ENCODE data around the gene LAMB2. TPM values are rescaled to one million over a fixed set of nuclear protein-coding genes. Genes with fewer than 3 reads are reported as not detected.

Gene LAMB2
- polyA plus RNA-seq, 3 donors: 90.5 to 300 (median 195) TPM

- 92 to 94% (median 93%) methylated on average over 21 of the region's 21 CpGs for WGBS, 3 donors
- no peak overlapping the region for H3K27ac ChIP-seq (ENCODE audit: low read depth, low read length)
Measured at GRCh38 chr3:49162751-49163419, 30.0 kb upstream of the LAMB2 start.

DNA sequence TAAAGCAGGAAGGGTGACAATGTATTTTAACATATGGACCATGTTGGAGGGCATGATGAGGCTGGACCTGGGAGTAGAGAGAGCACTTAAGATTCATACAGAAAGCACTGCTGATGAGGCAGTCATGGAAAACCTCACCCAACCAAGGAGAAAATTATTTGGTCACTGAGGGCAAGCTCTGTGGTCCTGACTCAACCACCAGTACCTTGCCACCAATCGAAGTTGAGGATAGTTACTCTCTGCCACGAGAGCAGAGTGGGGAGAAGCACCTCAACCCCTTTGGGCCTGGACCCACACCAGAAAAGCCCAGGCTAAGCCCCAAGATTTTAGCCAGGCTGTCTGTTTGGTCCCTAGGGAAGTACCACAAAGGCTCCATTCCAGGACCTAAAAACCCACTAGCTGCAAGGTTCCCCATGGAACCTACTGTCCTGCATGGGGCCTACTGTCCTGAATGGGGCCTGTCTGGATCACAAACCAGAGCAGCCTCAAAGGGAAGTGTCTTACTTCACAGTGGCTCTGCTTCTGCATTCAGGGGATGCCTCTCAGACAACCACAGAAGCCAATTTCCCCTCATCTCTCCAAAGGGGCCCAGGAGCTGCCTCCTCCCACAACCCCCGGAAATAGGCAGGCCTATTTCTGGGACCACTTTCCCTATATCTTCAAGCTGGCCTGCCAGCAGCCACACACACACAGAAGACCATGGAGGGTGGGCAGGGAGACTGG, 29.1 kb upstream of the LAMB2 start:
- H3K27ac ChIP-seq (ENCODE audit: low read depth, low read length): no peak overlapping the region
- 60 to 89% (median 69%) methylated on average over 3 of the region's 3 CpGs for WGBS, 3 donors

- no peak overlapping the region for H3K27ac ChIP-seq (ENCODE audit: low read depth, low read length)
- 96 to 98% (median 98%) methylated on average over 2 of the region's 2 CpGs for WGBS, 3 donors
Measured at GRCh38 chr3:49161197-49161596, 28.3 kb upstream of the LAMB2 start.

DNA sequence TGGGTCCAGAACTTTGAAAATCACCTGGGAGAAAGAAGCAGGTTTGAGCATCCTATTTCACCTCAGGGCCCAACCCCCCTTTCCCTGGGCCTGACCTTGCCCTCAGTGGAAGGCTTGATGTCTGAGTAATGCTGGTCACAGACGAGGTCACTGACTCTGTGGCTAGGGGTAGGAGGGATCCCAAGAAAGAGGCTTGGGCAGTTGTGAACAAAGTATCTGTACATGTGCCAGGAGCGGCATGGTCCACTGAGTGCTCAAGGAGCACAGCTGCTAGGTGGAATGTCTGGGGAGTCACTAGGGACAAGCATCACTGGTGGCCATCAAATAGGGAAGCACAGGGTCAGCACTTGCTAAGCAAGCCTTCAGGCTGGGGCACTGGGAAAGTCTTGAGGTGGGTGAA, 25.9 kb upstream of the LAMB2 start:
- H3K27ac ChIP-seq (ENCODE audit: low read depth, low read length): no peak overlapping the region
- 72 to 76% (median 76%) methylated on average over 2 of the region's 2 CpGs for WGBS, 3 donors

- WGBS, 3 donors: 56 to 69% (median 66%) methylated on average over 5 of the region's 5 CpGs
Measured at GRCh38 chr3:49158103-49158709, 25.4 kb upstream of the LAMB2 start.

DNA sequence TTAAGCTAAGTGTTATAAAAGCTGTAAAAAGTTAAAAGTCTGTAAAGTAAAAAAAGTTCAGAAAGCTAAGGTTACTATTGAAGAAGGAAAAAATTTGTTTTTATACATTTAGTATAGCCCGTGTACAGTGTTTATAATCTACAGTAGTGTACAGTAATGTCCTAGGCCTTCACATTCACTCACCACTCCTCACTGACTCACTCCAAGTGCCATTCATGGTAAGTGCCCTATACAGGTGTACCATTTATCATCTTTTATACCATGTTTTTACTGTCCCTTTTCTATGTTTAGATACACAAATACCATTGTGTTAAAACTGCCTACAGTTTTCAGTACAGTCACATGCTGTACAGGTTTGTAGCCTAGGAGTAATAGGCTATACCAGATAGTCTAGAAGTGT, 24.4 kb upstream of the LAMB2 start:
- 56 to 79% (median 75%) methylated on average over 1 of the region's 1 CpG for WGBS, 3 donors
- H3K27ac ChIP-seq (ENCODE audit: low read depth, low read length): no peak overlapping the region

More at GRCh38 chr3:49158103-49158709, 25.4 kb upstream of the LAMB2 start:
- H3K27ac ChIP-seq (ENCODE audit: low read depth, low read length): no peak overlapping the region

DNA sequence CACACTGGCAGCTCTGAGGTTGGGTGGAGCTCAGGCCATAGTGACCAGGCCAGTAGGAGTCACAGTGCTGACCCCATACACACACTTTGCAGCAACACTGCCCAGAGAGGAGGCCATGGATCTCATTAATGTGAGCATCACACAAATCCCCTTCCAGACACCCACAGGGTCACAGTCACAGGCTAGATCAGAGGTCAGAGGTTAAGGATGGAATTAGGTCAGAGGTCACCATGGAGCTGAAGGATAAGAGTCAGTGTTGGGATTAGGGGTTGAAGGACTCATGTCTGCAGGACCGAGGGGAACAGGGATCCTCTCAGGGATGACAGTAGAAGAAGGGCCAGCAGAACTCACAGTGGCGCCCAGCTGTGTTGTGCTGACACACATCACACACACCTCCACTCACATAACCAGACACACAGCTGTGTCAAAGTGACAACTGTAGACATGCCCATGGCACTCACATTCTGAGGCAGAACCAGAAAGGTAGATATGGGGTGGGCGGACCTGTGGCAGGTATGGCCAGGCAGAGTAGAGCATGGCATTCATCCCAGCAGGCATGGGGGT, 20.6 kb upstream of the LAMB2 start:
- no peak overlapping the region for H3K27ac ChIP-seq (ENCODE audit: low read depth, low read length)
- 86 to 88% (median 88%) methylated on average over 3 of the region's 3 CpGs for WGBS, 3 donors

DNA sequence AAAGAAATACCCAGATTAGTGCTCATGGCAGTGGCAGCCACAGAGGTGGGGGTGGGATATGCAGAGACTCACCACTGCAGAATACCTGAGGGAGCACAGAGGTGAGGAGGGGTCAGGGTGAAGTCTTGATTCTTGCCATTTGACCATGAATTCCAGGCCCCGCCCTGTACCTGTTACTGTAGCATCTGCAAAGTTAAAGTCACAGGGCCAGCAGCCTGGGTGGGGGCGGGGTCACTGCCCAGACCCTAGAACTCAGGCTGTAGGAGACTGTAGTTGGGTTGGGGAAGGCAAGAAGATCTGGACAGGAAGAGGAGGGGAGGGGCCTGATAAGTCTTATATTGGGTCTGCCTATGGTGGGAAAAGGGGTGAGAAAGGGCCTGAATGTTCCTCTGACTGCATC, 18.8 kb upstream of the LAMB2 start:
- H3K27ac ChIP-seq (ENCODE audit: low read depth, low read length): no peak overlapping the region
- WGBS, 3 donors: 78 to 97% (median 94%) methylated on average over 2 of the region's 2 CpGs

- 57 to 75% (median 62%) methylated on average over 5 of the region's 5 CpGs for WGBS, 3 donors
Measured at GRCh38 chr3:49148159-49148558, 15.3 kb upstream of the LAMB2 start.

DNA sequence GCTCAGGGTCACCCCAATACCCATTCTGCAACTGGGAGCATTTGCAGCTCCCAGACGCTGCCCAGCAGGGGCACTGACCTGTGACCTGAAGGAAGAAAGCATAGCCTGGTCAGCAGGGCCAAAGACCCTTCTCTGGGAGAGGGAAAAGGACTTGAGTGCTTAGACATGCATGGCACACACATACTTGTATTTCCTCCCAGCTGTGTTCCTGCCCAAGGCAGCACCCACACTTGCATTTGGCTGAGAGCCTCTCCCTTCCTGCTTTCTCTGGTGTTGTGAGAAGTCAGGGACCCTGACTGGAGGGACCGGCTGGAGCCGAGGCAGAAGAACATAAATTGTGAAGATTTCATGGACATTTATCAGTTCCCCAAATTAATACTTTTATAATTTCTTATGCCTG, 7.2 kb upstream of the LAMB2 start:
- WGBS, 3 donors: 67 to 75% (median 75%) methylated on average over 3 of the region's 3 CpGs
- no peak overlapping the region for H3K27ac ChIP-seq (ENCODE audit: low read depth, low read length)

More at GRCh38 chr3:49148159-49148558, 15.3 kb upstream of the LAMB2 start:
- H3K27ac ChIP-seq (ENCODE audit: low read depth, low read length): no peak overlapping the region

DNA sequence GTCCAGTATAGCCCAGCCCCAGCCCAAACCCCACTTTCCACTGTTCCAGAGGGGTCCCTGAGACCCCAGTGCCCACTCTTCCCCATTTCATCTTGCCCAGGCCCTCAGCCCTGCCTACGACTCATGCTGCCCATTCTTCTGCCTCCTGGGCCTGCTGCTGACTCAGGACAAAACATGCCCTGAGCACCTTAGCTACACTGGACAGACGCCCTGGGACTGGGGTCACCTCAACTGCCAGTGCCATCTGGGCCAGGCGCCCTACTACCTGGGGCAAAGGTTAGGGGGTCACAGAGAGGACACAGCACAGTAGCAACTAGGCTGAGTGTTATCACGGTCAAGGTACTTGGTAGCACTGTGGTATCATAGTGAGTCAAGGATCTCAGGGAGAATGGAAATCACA, 2.6 kb upstream of the LAMB2 start:
- no peak overlapping the region for H3K27ac ChIP-seq (ENCODE audit: low read depth, low read length)
- 79 to 90% (median 85%) methylated on average over 4 of the region's 4 CpGs for WGBS, 3 donors

DNA sequence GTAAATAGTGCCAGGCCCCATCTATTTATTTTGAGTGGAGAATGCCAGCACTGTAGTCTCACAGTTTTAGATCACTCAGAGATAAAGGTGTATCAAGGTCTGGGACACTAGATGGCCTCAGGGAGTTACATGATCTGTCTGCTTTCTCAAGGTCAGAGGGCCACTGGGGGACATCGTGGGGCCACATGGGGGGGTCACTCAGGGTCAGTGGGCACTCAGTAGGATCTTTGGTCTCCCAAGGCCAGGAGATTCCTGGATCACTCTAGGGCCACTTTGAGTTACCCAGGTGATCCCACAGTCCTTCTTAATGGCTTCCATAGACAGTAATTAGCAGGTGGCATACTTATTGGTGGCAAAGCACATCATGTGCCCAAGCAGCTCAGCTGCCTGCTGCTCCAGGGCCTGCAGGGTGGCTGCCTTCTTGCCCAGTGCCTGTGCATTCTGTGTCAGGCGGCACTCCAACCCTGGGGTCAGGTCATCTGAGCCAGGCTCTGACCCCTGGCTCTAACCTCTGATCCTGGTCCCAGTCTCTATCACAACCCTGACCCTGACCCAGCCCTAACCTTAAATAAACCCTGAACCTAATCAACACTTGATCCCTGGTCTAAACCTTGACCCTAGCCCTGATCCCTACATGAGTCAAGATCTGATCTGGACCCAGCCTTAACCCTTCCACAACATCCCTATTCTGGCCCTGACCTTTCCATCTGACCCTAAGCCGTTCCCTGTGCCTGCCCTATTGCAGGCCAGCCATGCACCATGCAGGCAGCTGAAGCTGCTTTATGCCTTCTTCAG, 1.8 kb upstream of the LAMB2 start:
- WGBS, 3 donors: 63 to 68% (median 66%) methylated on average over 3 of the region's 3 CpGs
- no peak overlapping the region for H3K27ac ChIP-seq (ENCODE audit: low read depth, low read length)

DNA sequence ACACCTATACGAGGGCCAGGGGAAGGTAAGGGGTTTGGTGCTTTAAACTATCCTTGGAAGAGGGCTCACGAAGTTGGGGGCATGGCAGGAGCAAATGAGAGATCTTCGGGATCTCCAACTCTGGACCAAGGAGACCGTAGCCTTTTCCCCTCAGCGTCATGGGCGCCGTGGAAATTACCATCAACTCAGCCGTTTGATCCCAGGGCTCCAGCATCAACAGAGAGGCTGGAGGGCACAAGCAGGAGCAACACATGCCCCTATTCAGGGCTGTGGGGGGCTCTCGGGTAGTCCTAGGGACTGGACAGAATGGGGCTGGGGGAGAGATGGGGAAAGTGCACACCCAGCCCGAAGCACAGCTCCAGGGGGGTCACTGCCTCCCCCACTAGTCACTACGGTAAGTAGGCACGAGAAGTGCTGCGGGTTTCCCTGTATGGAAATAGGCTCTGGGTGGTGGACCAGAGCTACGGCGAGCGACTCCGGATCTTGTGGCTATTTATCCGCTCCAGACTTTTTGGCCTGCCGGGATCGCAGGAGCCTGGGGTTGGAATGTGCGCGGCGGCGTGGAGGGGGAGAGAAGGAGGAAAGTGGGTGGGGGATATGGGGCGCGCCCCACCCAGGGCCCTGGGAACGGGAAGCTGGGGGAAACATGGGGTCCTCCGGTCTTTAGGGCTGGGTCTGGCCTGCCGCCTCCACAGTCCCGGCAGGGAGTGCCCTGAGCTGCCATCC, 539 bp upstream of the LAMB2 start:
- 1 to 7% (median 7%) methylated on average over 30 of the region's 30 CpGs for WGBS, 3 donors
- no peak overlapping the region for H3K27ac ChIP-seq (ENCODE audit: low read depth, low read length)

- no peak overlapping the region for H3K27ac ChIP-seq (ENCODE audit: low read depth, low read length)
- WGBS, 3 donors: 27 to 51% (median 49%) methylated on average over 9 of the region's 9 CpGs
Measured at GRCh38 chr3:49132073-49132436, 795 bp downstream of the LAMB2 start.

GRCh38 chr3:49131576-49131975, 1.3 kb downstream of the LAMB2 start:
- no peak overlapping the region for H3K27ac ChIP-seq (ENCODE audit: low read depth, low read length)
- WGBS, 3 donors: 82 to 93% (median 92%) methylated on average over 6 of the region's 6 CpGs

DNA sequence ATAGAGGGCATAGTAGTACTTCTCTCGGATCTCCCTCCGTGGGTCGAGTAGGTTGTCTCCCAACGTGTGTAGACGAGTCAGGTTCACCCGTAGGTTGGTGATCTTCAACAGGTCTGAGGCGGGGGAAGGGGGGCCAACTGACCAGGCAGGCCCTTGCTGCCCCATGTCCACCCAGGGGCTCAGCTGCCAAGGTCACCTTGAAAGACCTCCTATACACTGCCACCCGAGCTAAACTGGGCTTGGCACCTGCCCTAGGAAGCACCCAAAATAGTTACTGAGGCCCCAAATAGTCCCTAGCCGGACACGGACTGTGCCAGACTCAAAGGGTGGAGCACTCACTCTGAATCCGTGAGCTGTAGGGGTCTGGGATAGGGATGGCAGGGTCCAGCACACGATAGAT, 1.8 kb downstream of the LAMB2 start:
- WGBS, 3 donors: 71 to 78% (median 75%) methylated on average over 12 of the region's 12 CpGs
- no peak overlapping the region for H3K27ac ChIP-seq (ENCODE audit: low read depth, low read length)

DNA sequence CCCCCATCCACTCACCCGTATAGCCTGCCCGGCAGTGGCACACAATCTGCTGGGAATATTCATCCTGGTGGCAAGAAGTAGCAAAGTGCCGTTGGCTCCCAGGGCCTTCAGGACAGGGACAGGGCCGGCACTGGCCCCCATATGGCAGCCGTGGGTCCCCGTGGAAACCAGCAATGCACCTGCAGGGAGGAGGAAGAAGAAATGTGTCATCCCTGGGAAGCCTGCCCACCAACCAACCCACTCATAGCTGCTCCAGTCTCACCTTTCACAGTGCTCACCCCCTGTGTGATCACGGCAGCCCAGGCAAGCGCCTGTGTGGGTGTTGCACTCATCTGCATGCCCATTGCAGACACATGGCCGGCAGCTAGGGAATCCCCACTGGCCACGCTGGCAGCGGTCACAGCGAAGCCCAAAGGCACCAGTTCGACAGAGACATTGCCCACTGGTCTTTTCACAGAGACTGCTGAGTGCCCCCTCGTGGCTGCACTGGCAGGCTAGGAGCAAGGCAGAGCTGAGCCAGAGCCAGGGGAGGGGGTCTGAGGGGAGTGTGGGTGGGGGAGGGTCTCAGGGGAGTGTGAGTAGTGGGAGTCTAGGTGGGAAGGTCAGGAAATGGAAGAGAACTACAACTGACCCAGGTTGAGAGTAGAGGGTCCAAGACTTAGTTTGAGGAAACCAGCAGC, 7.7 kb downstream of the LAMB2 start:
- 79 to 81% (median 81%) methylated on average over 14 of the region's 14 CpGs for WGBS, 3 donors
- no peak overlapping the region for H3K27ac ChIP-seq (ENCODE audit: low read depth, low read length)
